Liver (tissue), 9 donors: ENCODE results near the gene ARHGEF12. TPM values are rescaled to one million over a fixed set of nuclear protein-coding genes. Genes with fewer than 3 reads are reported as not detected.

Experiments used
- DNase-seq: peaks from one replicate; pipeline ENCODE4 v3.0.0-alpha.2; 2017; ENCODE audit warnings: low spot score
- H3K27ac ChIP-seq, 2 donors: one replicate each; pipeline ENCODE4 v1.7.0; 2013; ENCODE audit warnings: inconsistent platforms in 2 of 2, low read length in 2 of 2, control low read depth in 1 of 2, low read depth in 1 of 2, mild to moderate bottlenecking in 1 of 2
- H3K27me3 ChIP-seq, 4 donors: one replicate each; pipeline versions ENCODE4 v1.6.1 to v1.7.0; 2013; ENCODE audit warnings: low read length in 3 of 4, inconsistent platforms in 1 of 4, mild to moderate bottlenecking in 1 of 4, moderate library complexity in 1 of 4; ENCODE audit not compliant: control insufficient read depth in 4 of 4, insufficient read depth in 4 of 4
- H3K36me3 ChIP-seq, 4 donors: one replicate each; pipeline versions ENCODE4 v1.6.1 to v1.7.0; 2013; ENCODE audit warnings: low read length in 3 of 4, mild to moderate bottlenecking in 3 of 4, low read depth in 1 of 4, moderate library complexity in 1 of 4; ENCODE audit not compliant: control insufficient read depth in 4 of 4, insufficient read depth in 3 of 4
- H3K4me1 ChIP-seq, 4 donors: one replicate each; pipeline versions ENCODE4 v1.6.1 to v1.7.0; 2013; ENCODE audit warnings: low read length in 3 of 4, mild to moderate bottlenecking in 3 of 4, moderate library complexity in 1 of 4; ENCODE audit not compliant: control insufficient read depth in 4 of 4, insufficient read depth in 4 of 4
- H3K4me3 ChIP-seq, 3 donors: one replicate each; pipeline versions ENCODE4 v1.6.1 to v1.7.0; 2013; ENCODE audit warnings: low read length in 3 of 3, control low read depth in 1 of 3, low read depth in 1 of 3, mild to moderate bottlenecking in 1 of 3
- H3K9ac ChIP-seq, 2 donors: one replicate each; pipeline ENCODE4 v1.7.0; 2013; ENCODE audit warnings: low read length in 2 of 2, mild to moderate bottlenecking in 2 of 2, moderate library complexity in 2 of 2, control low read depth in 1 of 2, low read depth in 1 of 2
- H3K9me3 ChIP-seq, 4 donors: one replicate each; pipeline versions ENCODE4 v1.6.1 to v1.7.0; 2013; ENCODE audit warnings: low read length in 3 of 4; ENCODE audit not compliant: control insufficient read depth in 4 of 4
- EGR1 ChIP-seq, 2 donors: IDR thresholded peaks; 2 replicates each; pipeline ENCODE4 v1.6.1; 2016 to 2018; ENCODE audit warnings: antibody characterized with exemption in 2 of 2, low read depth in 2 of 2
- FOXA1 ChIP-seq: IDR thresholded peaks from 2 replicates; pipeline ENCODE4 v1.6.1; 2016; ENCODE audit warnings: antibody characterized with exemption
- FOXA2 ChIP-seq: IDR thresholded peaks from 2 replicates; pipeline ENCODE4 v1.6.1; 2016; ENCODE audit warnings: antibody characterized with exemption
- GABPA ChIP-seq, 2 donors: IDR thresholded peaks in 1 of 2; conservative IDR thresholded peaks in 1 of 2; 2 replicates each; pipeline ENCODE4 v1.6.1; 2016; ENCODE audit warnings: antibody characterized with exemption in 2 of 2, mild to moderate bottlenecking in 1 of 2, moderate library complexity in 1 of 2
- HNF4A ChIP-seq, 2 donors: conservative IDR thresholded peaks; 2 replicates each; pipeline ENCODE4 v1.6.1; 2016; ENCODE audit warnings: antibody characterized with exemption in 2 of 2, mild to moderate bottlenecking in 2 of 2
- HNF4G ChIP-seq: IDR thresholded peaks from 2 replicates; pipeline ENCODE4 v1.6.1; 2016; ENCODE audit warnings: antibody characterized with exemption
- JUND ChIP-seq, 2 donors: IDR thresholded peaks; 2 replicates each; pipeline ENCODE4 v1.6.1; 2016; ENCODE audit warnings: antibody characterized with exemption in 2 of 2
- RAD21 ChIP-seq, 2 donors: IDR thresholded peaks; 2 replicates each; pipeline ENCODE4 v1.6.1; 2016; ENCODE audit warnings: antibody characterized with exemption in 2 of 2, mild to moderate bottlenecking in 2 of 2
- RXRA ChIP-seq, 2 donors: IDR thresholded peaks; 2 replicates each; pipeline ENCODE4 v1.6.1; 2017 to 2018; ENCODE audit warnings: antibody characterized with exemption in 2 of 2, mild to moderate bottlenecking in 1 of 2
- SP1 ChIP-seq: IDR thresholded peaks from 2 replicates; pipeline ENCODE4 v1.6.1; 2018; ENCODE audit warnings: antibody characterized with exemption, mild to moderate bottlenecking
- TAF1 ChIP-seq: conservative IDR thresholded peaks from 2 replicates; pipeline ENCODE4 v1.6.1; 2016; ENCODE audit warnings: antibody characterized with exemption, mild to moderate bottlenecking
- YY1 ChIP-seq: IDR thresholded peaks from 2 replicates; pipeline ENCODE4 v1.6.1; 2016; ENCODE audit warnings: antibody characterized with exemption, mild to moderate bottlenecking
- WGBS: extraction: QIAGEN DNeasy Blood & Tissue Kit; methylation state at CpG from one replicate; pipeline ENCODE4 v1.1.7; 2013; 5-methylcytosine and 5-hydroxymethylcytosine counted together
- polyA plus RNA-seq, 2 donors: library from polyadenylated mRNA; stranded (reverse) in 1 of 2; unstranded in 1 of 2; fragments of 200-250 nt in 1 of 2; fragments of >200 nt in 1 of 2; fragmentation: Nextera tagmentation in 1 of 2; extraction: Ambion mirVana in 1 of 2; gene quantifications; one replicate each; pipeline versions ENCODE4 v1.2.1 to v1.2.3, GENCODE V29; 2013 to 2015
- total RNA-seq, 2 donors: library from RNA; depleted of rRNA; stranded (reverse); fragments of >200 nt; gene quantifications; one replicate each; pipeline ENCODE4 v1.2.3, GENCODE V29; 2014
- TF ChIP-seq, protein P1 (sequence below): fragments of 150-350 bp; IDR thresholded peaks from 2 replicates; pipeline ENCODE4 v1.5.1; 2017; ENCODE audit warnings: improper control_type of control experiment, low read depth, low read length; ENCODE audit not compliant: missing input control
- TF ChIP-seq, protein P2 (sequence below): IDR thresholded peaks from 2 replicates; pipeline ENCODE4 v1.6.1; 2016; ENCODE audit warnings: antibody characterized with exemption, mild to moderate bottlenecking
- TF ChIP-seq, protein P3 (sequence below): IDR thresholded peaks from 2 replicates; pipeline ENCODE4 v1.6.1; 2016; ENCODE audit warnings: antibody characterized with exemption
- TF ChIP-seq, protein P4 (sequence below): IDR thresholded peaks from 2 replicates; pipeline ENCODE4 v1.6.1; 2016; ENCODE audit warnings: antibody characterized with exemption
- TF ChIP-seq, protein P5 (sequence below): IDR thresholded peaks from 2 replicates; pipeline ENCODE4 v1.6.1; 2016; ENCODE audit warnings: antibody characterized with exemption
- donor health status: healthy.
- donor health status: healthy.
- donor health status: healthy.
- donor health status: healthy.
- donor health status: healthy.

ARHGEF12 gene
- total and polyA plus RNA-seq, 4 donors: 28.0 to 169 (median 53.9) TPM

GRCh38 chr11:120520091-120520822, 184.0 kb downstream of the ARHGEF12 start:
- Histone ChIP-seq H3K27me3 (peaks cover 0 to 3% (median 0%) of the 10 kb centered on the region in 4 donors), H3K4me3 (no peak overlapping the region), H3K9me3 (no peaks in the 10 kb centered on the region), H3K36me3 (no peaks in the 10 kb centered on the region), H3K27ac (no peak overlapping the region), H3K9ac (no peak overlapping the region), H3K4me1 (peaks cover 0 to 7% (median 2%) of the 10 kb centered on the region in 4 donors)
- no peak for DNase-seq
- TF ChIP-seq, protein P1, sequence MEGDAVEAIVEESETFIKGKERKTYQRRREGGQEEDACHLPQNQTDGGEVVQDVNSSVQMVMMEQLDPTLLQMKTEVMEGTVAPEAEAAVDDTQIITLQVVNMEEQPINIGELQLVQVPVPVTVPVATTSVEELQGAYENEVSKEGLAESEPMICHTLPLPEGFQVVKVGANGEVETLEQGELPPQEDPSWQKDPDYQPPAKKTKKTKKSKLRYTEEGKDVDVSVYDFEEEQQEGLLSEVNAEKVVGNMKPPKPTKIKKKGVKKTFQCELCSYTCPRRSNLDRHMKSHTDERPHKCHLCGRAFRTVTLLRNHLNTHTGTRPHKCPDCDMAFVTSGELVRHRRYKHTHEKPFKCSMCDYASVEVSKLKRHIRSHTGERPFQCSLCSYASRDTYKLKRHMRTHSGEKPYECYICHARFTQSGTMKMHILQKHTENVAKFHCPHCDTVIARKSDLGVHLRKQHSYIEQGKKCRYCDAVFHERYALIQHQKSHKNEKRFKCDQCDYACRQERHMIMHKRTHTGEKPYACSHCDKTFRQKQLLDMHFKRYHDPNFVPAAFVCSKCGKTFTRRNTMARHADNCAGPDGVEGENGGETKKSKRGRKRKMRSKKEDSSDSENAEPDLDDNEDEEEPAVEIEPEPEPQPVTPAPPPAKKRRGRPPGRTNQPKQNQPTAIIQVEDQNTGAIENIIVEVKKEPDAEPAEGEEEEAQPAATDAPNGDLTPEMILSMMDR: no peak
- TF ChIP-seq, protein P2, sequence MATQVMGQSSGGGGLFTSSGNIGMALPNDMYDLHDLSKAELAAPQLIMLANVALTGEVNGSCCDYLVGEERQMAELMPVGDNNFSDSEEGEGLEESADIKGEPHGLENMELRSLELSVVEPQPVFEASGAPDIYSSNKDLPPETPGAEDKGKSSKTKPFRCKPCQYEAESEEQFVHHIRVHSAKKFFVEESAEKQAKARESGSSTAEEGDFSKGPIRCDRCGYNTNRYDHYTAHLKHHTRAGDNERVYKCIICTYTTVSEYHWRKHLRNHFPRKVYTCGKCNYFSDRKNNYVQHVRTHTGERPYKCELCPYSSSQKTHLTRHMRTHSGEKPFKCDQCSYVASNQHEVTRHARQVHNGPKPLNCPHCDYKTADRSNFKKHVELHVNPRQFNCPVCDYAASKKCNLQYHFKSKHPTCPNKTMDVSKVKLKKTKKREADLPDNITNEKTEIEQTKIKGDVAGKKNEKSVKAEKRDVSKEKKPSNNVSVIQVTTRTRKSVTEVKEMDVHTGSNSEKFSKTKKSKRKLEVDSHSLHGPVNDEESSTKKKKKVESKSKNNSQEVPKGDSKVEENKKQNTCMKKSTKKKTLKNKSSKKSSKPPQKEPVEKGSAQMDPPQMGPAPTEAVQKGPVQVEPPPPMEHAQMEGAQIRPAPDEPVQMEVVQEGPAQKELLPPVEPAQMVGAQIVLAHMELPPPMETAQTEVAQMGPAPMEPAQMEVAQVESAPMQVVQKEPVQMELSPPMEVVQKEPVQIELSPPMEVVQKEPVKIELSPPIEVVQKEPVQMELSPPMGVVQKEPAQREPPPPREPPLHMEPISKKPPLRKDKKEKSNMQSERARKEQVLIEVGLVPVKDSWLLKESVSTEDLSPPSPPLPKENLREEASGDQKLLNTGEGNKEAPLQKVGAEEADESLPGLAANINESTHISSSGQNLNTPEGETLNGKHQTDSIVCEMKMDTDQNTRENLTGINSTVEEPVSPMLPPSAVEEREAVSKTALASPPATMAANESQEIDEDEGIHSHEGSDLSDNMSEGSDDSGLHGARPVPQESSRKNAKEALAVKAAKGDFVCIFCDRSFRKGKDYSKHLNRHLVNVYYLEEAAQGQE: no peak
- no peak for TF ChIP-seq RXRA (IDR thresholded peaks at IDR 0.05)
- TF ChIP-seq, protein P3, sequence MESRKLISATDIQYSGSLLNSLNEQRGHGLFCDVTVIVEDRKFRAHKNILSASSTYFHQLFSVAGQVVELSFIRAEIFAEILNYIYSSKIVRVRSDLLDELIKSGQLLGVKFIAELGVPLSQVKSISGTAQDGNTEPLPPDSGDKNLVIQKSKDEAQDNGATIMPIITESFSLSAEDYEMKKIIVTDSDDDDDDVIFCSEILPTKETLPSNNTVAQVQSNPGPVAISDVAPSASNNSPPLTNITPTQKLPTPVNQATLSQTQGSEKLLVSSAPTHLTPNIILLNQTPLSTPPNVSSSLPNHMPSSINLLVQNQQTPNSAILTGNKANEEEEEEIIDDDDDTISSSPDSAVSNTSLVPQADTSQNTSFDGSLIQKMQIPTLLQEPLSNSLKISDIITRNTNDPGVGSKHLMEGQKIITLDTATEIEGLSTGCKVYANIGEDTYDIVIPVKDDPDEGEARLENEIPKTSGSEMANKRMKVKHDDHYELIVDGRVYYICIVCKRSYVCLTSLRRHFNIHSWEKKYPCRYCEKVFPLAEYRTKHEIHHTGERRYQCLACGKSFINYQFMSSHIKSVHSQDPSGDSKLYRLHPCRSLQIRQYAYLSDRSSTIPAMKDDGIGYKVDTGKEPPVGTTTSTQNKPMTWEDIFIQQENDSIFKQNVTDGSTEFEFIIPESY: no peak
- TF ChIP-seq HNF4A (conservative IDR thresholded peaks at IDR 0.05): no peak
- TF ChIP-seq, protein P4, sequence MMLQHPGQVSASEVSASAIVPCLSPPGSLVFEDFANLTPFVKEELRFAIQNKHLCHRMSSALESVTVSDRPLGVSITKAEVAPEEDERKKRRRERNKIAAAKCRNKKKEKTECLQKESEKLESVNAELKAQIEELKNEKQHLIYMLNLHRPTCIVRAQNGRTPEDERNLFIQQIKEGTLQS: no peak
- no peak for TF ChIP-seq TAF1
- TF ChIP-seq FOXA1: no peak
- TF ChIP-seq HNF4G: no peak
- TF ChIP-seq SP1: no peak
- no peak for TF ChIP-seq JUND (IDR thresholded peaks at IDR 0.05)
- TF ChIP-seq GABPA (IDR thresholded peaks at IDR 0.05 in 1 of 2, conservative IDR thresholded peaks at IDR 0.05 in 1 of 2): no peak
- TF ChIP-seq RAD21 (IDR thresholded peaks at IDR 0.05): no peak
- no peak for TF ChIP-seq EGR1 (IDR thresholded peaks at IDR 0.05; ENCODE audit: low read depth in 2 of 2)
- no peak for TF ChIP-seq FOXA2
- TF ChIP-seq, protein P5, sequence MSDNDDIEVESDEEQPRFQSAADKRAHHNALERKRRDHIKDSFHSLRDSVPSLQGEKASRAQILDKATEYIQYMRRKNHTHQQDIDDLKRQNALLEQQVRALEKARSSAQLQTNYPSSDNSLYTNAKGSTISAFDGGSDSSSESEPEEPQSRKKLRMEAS: no peak
- TF ChIP-seq YY1: no peak
- 90% methylated on average over 16 of the region's 16 CpGs for WGBS
